NOMO-1 treated with DMSO at 0.1 percent for 48 hours (cell line): ENCODE results near the gene DYNLT1.
A peak's percentile ranks its signal among the peaks of the same experiment; 100 is the strongest.
"Not testable (repeated sequence)": the region's sequence is repeated elsewhere in the genome, so short reads cannot be mapped to it uniquely, and the experiment has no call there.

Source experiments
- DNase-seq: peaks from one replicate; lab custom pipeline; 2025; ENCODE audit not compliant: unreplicated experiment; lab: John Stamatoyannopoulos, UW

Gene DYNLT1

DNA sequence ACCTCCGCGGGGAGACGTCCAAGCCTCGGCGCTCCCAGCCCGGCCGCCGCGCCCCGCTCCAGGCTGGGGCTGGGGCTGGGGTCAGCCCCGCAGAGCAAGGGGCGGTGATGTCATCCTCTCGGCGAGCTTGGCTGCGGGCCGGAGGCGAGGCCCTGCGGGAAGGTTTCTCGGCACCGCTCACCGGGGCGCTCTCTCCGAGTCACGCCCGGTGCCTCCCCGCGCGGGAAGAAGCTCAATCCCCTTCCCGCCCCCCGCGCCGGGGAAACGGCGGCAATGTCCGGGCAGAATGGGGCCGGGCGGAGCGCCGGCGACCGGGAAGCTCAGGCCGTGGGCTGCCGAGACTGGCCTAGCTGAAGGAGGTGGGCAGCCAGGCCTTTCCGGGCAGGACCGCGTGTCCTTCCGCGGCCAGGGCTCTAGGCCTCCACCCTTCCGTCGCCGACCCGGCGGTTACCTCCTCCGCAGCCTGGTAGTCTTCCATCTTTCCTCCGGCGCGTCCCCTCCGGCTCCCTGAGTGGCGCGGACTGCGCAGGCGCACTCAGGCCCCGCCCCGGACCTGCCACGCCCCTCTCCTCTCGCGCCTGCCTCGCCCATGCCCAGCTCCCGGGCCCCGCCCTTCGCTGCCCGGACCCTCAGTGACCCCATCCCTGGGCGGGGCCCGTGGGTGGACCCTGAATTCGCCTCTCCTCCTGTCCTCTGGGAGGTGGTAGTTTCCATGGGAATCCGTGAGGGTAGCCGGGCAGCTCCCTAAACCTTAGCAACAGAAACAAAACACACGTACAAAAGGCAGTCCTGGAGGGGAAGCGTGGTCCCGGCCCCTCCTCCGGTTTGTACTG, at the start of gene DYNLT1:
Gene DYNLT1 (minus strand): TSS at position 513 of the 833 bp plus-strand sequence. CDS start 35 bp downstream, at position 478.
- DNase-seq = peak; percentile 73

DNA sequence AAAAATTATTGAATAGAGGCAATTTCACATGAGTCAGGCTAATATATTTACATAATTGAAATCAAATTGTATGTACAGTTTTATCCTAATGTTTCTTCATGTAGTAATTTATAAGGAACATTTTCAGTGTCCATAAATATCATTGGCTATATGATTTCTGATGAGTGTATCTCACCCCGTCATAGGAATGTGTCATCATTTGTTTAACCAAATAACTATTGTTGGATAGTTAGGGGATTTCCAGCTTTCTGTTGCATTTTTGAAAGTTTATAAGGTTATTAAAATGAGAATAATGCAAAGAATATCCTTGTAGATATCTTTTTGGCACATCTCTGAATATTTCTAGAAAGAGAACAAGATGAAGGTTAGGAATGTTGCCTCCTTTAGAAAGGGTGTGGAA, 44.3 kb upstream of the DYNLT1 start:
- DNase-seq = no peak

DNA sequence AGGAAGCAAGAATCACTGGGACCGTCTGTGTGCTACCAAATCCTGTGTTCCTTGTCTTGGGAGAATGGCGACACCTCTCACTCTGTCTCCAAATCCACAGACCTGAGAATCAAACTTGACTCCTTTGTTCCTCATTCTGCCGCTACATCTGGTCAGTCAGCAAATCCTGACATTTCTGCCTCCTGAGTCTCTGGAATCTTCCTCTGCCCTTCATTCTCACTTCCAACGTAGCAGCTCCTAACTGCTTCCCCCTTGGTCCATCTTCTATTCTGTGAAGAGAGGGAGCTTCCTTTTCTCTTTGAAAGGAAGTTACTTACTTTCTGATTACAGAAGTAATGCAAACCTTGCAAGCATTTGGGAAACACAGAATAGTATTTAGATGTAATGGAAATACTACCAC, 43.0 kb upstream of the DYNLT1 start:
- DNase-seq = peak; percentile 14

DNA sequence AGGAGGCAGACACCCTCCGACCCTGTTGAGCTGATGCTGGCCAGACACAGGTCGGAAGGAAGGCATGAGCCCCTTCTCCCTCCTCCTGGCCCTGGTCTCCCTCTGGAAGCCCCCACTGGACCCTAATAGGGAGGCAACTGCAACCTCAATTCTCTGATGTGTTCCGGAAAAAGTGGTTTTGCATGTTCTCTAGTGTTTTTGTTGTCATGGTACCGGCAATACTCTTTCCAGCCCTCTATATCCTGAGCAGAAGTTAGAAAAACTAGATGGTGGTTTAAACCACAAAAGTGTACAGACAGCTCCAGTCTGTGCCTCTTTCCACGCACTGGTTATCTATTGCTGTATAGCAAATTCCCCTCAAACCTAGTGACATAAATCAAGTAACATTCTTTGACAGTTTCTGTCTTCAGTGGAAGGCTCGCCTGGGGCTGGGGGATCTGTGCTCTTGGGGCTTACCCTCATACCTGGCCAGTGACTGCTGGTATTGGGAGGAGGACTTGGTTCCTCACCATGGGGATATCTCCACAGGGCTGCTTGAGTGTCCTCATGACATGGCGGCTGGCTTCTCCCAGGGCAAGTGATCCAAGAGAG, 42.3 kb upstream of the DYNLT1 start:
- DNase-seq = peak; percentile 63

DNA sequence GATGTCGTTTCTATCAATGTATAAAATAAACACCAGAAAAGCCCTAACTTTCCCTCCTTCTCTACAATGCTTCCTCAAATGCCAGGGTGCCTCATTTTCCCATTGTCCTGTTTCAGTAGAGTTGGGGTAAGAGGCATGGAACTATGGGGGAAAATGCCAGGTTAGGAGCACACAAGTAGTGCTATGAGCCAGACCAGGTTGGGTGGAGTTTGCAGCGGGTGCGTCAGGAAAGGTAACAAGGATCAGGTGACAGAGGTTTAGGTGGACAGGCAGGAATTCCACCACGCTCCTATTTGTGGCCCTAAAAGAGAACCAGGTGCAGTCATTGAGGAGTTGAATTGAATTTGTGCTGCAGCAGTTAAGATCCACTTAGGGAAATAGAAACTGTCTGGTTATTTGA, 41.8 kb upstream of the DYNLT1 start:
- no peak for DNase-seq

DNA sequence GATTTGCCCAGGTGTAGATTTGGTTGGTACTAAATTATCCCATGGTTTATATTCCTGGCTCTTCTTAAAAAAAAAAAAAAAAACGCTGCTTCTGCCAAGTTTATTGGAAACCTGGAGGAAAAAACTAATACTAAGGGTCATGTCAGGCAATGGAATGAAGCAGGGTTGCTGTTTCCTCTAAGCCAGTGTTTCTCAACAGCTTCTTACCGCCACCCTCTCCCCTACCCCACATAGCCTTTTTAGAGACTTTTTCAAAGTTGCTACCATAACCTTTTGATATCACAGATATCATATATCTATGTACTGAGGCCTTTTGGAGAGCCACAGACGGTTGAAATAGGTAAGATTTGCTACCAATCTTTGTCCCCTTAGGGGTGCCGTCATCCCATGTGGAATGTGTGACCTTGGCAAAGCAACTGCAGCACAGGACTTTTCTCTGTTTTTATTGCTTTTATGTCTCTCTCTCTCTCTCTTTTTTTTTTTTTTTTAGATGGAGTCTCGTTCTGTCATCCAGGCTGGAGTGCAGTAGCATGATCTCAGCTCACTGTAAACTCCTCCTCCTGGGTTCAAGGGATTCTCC, 40.3 kb upstream of the DYNLT1 start:
- DNase-seq = no peak

DNA sequence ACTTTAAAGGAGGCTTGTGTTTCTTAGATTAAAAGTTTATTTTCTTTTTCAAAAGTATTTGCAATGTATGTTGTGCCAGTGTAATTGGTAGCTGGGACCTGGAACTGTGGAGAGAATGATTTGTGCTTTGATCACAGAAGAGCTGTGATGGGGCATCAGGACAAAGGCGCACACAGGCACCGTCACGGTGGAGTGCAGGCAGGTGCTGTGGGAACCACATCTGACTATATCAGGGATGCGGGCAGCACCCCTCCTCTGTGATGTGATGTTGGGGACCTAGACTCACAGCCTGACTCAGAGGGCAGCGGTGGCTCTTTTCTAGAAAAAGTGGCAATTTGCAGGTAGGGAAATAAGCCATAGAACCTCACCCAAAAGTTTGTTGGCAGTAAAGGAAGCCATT, 39.8 kb upstream of the DYNLT1 start:
- no peak for DNase-seq

DNA sequence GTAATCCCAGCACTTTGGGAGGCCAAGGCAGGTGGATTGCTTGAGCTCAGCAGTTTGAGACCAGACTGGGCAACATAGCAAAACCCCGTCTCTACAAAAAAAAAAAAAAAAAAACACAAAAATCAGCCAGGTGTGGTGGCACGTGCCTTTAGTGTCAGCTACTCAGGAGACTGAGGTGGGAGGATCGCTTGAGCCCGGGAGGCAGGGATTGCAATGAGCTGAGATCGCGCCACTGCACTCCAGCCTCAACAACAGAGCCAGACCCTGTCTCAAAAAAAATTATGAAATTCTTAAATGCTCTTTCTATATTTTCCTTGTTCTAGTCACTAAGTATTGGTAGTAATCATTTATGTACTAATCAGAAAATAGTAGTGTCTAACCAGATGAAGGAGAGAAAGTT, 35.9 kb upstream of the DYNLT1 start:
- DNase-seq = no peak

DNA sequence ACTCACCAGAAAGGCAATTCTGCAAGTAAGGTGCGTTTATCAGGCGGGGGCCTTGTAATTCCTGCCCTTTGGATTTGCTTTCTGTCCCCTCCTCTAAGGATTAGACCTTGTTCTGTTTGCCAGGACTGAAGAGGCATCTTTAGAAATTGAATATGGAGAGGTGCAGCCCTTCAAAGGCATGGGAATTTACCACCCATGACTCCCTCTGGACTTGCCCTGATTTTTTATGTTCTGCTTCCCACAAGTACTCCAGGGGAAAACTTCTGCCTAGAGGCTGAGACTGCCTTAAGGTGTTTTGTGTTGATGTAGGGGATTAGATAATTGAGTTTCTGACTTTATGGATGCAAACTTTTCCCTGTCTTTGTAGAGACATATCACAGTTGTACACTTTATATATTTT, 35.5 kb upstream of the DYNLT1 start:
- DNase-seq = no peak

DNA sequence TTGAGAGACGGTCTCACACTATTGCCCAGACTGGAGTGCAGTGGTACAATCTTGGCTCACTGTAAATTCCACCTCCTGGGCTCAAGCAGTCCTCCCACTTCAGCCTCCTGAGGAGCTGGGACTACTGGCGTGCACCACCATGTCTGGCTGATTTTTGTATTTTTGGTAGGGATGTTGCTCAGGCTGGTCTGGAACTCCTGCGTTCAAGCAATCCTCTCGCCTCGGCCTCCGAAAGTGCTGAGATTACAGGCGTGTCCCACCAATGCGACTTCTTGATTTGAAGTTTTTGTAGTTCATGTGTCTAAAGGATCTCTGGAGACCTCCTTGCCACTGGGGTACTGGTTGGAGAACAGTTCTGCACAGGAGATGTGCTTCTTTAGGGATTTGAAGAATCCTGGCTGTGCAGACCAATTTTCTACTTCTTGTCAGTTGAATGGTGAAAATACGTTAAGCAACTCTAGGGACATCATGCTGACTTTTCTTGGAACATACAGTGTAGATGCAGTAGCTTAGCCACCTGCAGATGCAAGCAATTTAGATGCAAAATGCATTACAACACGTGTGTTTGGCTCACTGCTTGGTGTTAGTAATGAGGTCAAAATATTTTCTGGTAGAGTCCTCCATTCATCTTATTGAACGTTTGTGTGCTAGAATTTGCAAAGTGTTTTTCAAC, 33.5 kb upstream of the DYNLT1 start:
- DNase-seq = no peak

DNA sequence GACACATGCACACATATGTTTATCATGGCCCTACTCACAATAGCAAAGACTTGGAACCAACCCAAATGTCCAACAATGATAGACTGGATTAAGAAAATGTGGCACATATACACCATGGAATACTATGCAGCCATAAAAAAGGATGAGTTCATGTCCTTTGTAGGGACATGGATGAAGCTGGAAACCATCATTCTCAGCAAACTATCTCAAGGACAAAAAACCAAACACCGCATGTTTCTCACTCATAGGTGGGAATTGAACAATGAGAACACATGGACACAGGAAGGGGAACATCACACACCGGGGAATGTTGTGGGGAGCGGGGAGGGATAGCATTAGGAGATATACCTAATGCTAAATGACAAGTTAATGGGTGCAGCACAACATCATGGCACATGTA, 32.6 kb upstream of the DYNLT1 start:
- DNase-seq = not testable (repeated sequence)

DNA sequence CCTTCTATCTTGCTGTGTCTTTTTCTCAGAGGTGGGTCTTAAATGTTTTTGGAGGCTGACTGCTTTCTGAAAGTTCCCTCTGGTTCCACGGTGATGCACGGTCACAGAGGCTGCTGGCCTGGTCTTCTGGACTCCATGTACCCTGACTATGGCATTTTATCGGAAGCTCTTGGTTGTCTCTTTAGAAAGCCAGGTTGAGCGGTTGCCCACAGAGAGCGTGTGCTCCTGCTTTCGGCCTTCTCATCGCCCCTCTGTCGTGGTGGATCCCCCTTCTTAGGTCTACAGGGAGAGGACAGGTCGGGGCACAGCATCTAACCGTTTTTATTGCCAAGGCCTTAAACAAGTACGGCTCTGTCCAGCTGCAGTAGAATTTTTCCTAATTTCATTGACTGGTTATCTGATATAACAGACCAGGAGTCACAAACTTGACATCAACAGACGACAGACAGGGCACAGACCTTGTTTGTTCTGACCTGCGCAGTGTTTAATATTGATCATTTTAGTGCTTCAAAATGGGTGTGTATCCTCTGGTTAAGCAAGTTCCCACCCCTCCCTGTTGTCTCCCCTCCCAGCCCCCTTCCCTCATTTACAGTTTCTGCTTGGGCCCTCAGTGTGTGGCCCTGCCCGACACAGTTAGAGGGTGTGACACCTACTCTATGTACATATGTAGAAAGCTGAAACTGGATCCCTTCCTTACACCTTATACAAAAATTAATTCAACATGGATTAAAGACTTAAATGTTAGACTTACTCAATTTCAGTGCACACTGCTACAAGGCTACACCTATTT, 30.0 kb upstream of the DYNLT1 start:
- DNase-seq = no peak

DNA sequence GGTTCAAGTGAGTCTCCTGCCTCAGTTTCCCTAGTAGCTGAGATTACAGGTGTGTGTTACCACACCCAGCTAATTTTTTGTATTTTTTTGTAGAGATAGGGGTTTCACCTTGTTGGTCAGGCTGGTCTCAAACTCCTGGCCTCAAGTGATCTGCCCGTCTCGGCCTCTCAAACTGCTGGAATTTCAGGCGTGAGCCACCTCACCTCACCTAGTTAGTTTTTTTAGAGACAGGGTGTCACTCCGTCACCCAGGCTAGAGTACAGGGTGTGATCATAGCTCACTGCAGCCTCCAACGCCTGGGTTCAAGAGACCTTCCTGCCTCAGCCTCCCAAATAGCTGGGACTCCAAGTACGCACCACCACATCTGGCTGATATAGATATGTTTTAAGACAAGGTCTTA, 28.2 kb upstream of the DYNLT1 start:
- DNase-seq = no peak

DNA sequence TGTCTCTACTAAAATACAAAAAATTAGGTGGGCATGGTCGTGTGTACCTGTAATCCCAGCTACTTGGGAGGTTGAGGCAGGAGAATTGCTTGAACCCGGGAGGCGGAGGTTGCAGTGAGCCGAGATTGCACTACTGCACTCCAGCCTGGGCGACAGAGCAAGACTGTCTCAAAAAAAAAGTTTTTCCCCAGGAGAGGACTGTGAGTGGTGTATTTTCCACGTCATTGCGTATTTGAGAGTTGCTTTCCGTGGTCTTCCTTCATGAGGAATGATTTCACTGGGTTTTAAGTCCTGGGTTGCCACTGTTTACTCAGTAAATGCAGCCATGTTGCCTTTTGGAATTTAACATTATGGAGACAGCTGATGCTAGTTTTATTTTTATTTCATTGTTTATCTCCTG, 27.6 kb upstream of the DYNLT1 start:
- DNase-seq = not testable (repeated sequence)

DNA sequence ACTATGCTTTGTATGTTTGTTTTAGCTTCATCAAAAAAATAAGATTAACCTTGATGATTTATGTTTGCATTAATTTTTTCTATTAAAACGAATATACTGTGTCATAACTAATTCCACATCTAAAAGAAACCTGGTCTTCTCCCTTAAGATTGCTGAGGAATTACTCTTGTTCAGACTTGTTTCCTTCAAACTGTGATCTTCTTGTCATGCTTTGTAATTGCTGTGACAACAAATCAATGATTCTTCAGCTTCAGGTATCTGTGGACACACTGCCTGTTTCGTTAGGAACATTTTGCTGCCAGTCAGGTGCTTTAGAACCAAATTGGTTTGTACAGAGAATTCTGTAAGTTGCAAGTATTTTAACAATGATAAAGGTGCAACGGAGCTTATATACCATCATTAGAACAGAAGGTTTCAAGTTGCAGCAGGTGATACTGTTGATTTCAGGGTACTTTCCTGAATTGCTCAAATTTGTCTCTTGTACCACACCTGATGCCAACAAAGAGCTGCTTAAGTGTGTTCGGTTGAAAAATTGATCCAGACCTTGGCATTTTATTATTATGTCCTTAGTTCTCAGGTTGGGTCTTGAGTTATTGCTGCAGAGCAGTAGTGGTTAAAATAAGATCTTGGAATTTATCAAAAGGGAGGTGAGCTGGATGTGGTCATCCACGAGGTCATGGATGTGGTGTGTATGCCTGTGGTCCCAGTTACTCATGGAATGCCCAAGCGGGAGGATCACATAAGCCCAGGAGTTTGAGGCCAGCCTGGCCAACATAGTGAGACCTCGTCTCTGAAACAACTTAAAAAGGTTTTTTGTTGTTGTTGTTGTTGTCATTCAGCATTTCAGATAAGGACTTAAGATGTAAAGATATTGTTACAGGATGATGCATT, 24.8 kb upstream of the DYNLT1 start:
- DNase-seq = no peak

DNA sequence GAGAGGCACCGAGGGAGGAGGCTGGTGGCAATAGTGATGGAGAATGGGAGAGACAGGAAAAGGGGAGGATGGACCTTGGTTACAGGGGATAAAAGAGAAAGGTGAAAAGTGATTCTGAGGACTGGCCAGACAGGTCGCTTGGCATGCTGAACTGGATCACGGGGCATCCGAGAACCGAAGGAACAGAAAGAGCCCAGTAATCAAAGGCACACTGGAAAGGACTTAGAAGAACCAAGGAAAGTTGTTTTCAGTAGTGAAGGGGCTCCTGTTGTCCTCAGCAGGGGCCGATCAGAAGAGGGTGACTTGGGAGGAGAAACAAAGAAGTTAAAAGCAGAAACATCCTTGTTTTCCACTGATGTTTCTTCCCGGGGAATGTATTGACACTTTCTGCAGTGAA, 24.2 kb upstream of the DYNLT1 start:
- DNase-seq = no peak

DNA sequence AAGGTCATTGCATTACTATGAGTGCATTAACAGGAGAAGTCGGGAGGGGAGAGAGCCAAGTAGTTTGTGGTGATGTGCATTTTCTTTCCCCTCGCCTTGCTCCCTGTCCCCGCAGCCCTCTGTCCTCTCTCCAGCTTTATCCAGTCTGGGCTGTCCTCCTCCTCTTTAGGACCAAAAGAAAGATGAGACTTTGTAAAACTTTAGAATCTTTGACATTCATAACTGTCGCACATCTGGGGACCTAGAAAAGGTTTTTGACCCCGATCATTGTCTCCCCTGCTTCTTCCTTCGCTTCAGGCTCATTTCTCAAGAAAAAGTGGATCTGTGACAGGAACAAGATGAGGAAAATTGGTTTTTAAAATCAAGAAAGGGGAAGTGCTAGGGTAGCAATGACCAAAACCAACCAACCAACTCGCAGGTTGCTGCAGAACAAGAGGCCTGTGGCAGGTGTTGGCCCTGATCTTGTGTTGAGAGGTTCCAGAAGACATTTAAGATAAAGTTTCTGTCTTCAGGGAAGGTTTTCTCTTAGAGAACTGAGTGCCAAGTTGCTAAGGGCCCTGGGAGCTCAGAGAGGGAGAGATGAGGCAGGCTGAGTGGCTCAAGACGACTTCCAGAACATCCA, 22.9 kb upstream of the DYNLT1 start:
- peak; percentile 57 for DNase-seq

DNA sequence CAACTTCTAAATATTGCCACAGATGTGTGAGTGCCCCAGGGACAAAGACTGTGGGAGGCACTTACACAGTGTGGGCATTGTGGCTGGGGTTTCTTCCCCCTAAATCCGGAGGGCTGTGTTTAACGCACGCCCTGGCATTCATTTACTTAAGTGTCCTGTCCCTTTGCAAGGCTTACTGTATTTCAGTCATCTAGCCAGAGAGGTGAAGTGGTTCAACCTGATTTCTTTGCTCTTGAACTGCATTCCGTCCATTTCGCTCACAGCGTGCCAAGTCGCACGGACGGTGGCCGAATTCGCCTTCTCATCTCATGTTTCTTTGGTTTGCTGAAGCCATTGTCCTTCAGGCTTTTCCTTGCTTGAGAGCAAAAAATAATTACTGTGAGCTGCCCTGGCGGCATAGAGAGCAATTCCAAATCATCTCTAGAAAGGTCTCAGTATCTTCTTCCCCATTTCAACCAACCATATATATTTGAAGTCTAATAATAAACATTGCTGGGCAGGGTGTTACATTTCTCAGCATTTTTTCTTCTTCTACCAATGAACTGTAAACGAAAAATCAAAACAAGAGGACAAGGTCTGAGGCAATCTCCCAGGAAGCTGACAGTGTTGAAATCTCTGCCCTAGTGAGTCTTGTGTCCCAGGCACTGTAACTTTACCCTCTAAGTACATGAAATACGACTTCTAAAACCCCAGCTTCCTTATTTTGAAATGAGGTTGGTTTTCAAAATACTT, 22.3 kb upstream of the DYNLT1 start:
- DNase-seq = peak; percentile 99

DNA sequence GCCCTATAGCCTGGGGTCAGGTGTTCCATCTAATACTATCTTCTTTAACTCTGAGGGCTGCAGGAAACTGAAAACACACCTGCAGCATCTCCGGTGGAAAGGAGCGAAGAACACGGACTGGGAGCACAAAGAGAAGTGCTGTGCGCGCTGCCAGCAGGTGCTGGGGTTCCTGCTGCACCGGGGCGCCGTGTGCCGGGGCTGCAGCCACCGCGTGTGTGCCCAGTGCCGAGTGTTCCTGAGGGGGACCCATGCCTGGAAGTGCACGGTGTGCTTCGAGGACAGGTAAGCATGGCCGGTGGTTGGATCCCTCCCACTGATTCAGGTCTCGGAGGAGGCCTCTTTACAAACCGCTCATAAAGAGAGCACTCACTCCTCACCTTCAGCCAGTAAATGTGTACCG, 20.8 kb upstream of the DYNLT1 start:
- no peak for DNase-seq
